ENCODE data around the gene RAB5B. TPM values are rescaled to one million over a fixed set of nuclear protein-coding genes. Genes with fewer than 3 reads are reported as not detected.

RAB5B gene
- total and polyA plus RNA-seq, 2 donors (not counting 3 experiments of a cell fraction or from before 2014, with no cell fraction given): 103 to 105 TPM

DNA sequence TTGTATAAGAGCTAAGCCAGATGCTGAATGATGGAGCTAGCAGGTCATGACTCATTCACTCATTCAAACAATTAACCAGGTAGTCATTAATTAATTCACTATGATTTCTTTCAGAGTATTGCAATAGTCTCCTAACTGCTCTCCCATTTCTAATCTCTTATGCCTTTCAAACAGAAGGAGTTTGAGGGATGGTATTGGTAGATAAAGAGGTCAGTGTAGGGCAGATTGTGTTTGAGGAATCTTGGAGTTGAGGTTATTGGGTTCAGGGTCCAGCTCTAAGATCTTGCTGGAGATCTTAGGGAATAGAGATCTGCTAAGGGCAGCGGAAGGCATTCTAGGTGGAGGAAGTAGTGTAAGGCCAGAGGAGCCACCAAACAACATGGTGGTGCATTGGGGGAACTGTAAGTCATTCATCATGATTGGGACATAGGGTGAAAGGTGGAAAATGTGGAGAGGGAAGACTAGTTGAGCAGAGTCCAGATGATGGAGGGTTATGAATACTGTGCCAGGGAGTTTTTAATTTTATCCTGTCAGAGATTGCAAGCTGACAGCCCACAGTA, 31.2 kb upstream of the RAB5B start:
- no peak overlapping the region for H3K4me2 ChIP-seq (ENCODE audit: insufficient read depth, low read length)
- no peaks in the 10 kb centered on the region for H3K27me3 ChIP-seq (ENCODE audit: control insufficient read depth in 2 of 2, insufficient read depth in 2 of 2, low read length in 2 of 2)
- H3K27ac ChIP-seq (ENCODE audit: insufficient read depth, low read depth, low read length): no peak overlapping the region
- no peak overlapping the region for H3K4me3 ChIP-seq (replicated peaks in 1 of 3; ENCODE audit: insufficient read depth in 1 of 3, low read depth in 1 of 3, low read length in 3 of 3)
- no peaks in the 10 kb centered on the region for H3K4me1 ChIP-seq (ENCODE audit: control insufficient read depth, extremely low read depth, insufficient read depth, low read length)
- DNase-seq (ENCODE audit: low read depth, low spot score): no peak
- H2AFZ ChIP-seq (ENCODE audit: low read depth, low read length): no peak overlapping the region
- TF ChIP-seq JUN (IDR thresholded peaks at IDR 0.05; ENCODE audit: borderline replicate concordance, insufficient read depth, insufficient read length, low read depth): no peak
- TF ChIP-seq, protein P1, sequence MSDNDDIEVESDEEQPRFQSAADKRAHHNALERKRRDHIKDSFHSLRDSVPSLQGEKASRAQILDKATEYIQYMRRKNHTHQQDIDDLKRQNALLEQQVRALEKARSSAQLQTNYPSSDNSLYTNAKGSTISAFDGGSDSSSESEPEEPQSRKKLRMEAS (IDR thresholded peaks at IDR 0.05; ENCODE audit: insufficient read depth, insufficient read length): no peak
- no peak for TF ChIP-seq POLR2A (IDR thresholded peaks at IDR 0.05; ENCODE audit: low read depth, low read length)
- TF ChIP-seq EZH2 (IDR thresholded peaks at IDR 0.05; ENCODE audit: borderline replicate concordance, low read depth, low read length, severe bottlenecking): no peak
- TF ChIP-seq GATA2 (IDR thresholded peaks at IDR 0.05; ENCODE audit: insufficient read depth, insufficient read length, low read depth, low read length): no peak
- TF ChIP-seq, protein P2, sequence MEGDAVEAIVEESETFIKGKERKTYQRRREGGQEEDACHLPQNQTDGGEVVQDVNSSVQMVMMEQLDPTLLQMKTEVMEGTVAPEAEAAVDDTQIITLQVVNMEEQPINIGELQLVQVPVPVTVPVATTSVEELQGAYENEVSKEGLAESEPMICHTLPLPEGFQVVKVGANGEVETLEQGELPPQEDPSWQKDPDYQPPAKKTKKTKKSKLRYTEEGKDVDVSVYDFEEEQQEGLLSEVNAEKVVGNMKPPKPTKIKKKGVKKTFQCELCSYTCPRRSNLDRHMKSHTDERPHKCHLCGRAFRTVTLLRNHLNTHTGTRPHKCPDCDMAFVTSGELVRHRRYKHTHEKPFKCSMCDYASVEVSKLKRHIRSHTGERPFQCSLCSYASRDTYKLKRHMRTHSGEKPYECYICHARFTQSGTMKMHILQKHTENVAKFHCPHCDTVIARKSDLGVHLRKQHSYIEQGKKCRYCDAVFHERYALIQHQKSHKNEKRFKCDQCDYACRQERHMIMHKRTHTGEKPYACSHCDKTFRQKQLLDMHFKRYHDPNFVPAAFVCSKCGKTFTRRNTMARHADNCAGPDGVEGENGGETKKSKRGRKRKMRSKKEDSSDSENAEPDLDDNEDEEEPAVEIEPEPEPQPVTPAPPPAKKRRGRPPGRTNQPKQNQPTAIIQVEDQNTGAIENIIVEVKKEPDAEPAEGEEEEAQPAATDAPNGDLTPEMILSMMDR (IDR thresholded peaks at IDR 0.05; ENCODE audit: extremely low read depth in 1 of 2, insufficient read depth in 1 of 2, low read depth in 1 of 2, low read length in 2 of 2): no peak
- intact Hi-C loops (cut with micrococcal nuclease) (loop anchor here (2.0 kb wide), 1 partner anchor 16 kb away; no protein-coding TSS in a partner anchor), dilution Hi-C loops (cut with MboI; ENCODE audit: extremely low pct_ligation_motif_present, low sequenced_read_pairs) (no loop called here)
- H3K9ac ChIP-seq (replicated peaks; ENCODE audit: extremely low read depth, insufficient read depth, low read length): no peak overlapping the region
- no peaks in the 10 kb centered on the region for H3K9me3 ChIP-seq (replicated peaks; ENCODE audit: control insufficient read depth, insufficient read depth, low read length)
- no peak for FAIRE-seq
- H3K9me1 ChIP-seq (replicated peaks; ENCODE audit: control insufficient read depth, extremely low read depth, insufficient read depth, low read length): peaks cover 3% of the 10 kb centered on the region
- ChIA-PET CTCF (interaction anchor here (0.6 to 1.2 kb wide), 4 partner anchors 9 to 204 kb away, joined by 3 to 4 read pairs (median 4); no protein-coding TSS in a partner anchor), POLR2A (interaction anchor here (1.2 kb wide), 1 partner anchor 31 kb away, joined by 3 read pairs; the partner anchor contains the start of gene RAB5B)
- no TSS peak for BruUV-seq (replicated peaks)
- H3K36me3 ChIP-seq (ENCODE audit: control insufficient read depth in 2 of 2, extremely low read depth in 1 of 2, insufficient read depth in 2 of 2, low read length in 2 of 2): peaks cover 7 to 8% of the 10 kb centered on the region in 2 experiments
- no peaks in the 10 kb centered on the region for H4K20me1 ChIP-seq (replicated peaks; ENCODE audit: control insufficient read depth, extremely low read depth, insufficient read depth, low read length)
- H3K79me2 ChIP-seq (ENCODE audit: control insufficient read depth, insufficient read depth, low read length): no peaks in the 10 kb centered on the region

All from endothelial cell of umbilical vein (primary cell).